HG03045 (cell line): Measurements from ENCODE around the gene S1PR4.
"Not testable (repeated sequence)": the region's sequence is repeated elsewhere in the genome, so short reads cannot be mapped to it uniquely, and the experiment has no call there.

Experiments
- ATAC-seq: cut with Tn5 transposase; IDR thresholded peaks from one replicate; pipeline ENCODE4 v1.9.1; 2021; ENCODE audit warnings: mild to moderate bottlenecking, moderate library complexity; ENCODE audit not compliant: unreplicated experiment

Gene S1PR4

GRCh38 chr19:3151563-3152418 lies 26.8 kb upstream of the S1PR4 start:
- no peak for ATAC-seq

GRCh38 chr19:3152419-3152780 lies 26.2 kb upstream of the S1PR4 start:
- ATAC-seq, result no peak

GRCh38 chr19:3153286-3154230 lies 25.0 kb upstream of the S1PR4 start:
- no peak for ATAC-seq

- not testable (repeated sequence) for ATAC-seq
Observed at GRCh38 chr19:3154447-3154846, 24.1 kb upstream of the S1PR4 start.

- ATAC-seq, result no peak
Observed at GRCh38 chr19:3154957-3155736, 23.4 kb upstream of the S1PR4 start.

GRCh38 chr19:3157096-3157845 lies 21.3 kb upstream of the S1PR4 start:
- no peak for ATAC-seq

- no peak for ATAC-seq
Observed at GRCh38 chr19:3159565-3159964, 19.0 kb upstream of the S1PR4 start.

- ATAC-seq, result no peak
Observed at GRCh38 chr19:3160219-3160618, 18.4 kb upstream of the S1PR4 start.

- no peak for ATAC-seq
Observed at GRCh38 chr19:3161453-3161852, 17.1 kb upstream of the S1PR4 start.

GRCh38 chr19:3162418-3163229 lies 15.9 kb upstream of the S1PR4 start:
- no peak for ATAC-seq

GRCh38 chr19:3163230-3163886 lies 15.2 kb upstream of the S1PR4 start:
- peak; percentile 52 for ATAC-seq

GRCh38 chr19:3163943-3164342 lies 14.6 kb upstream of the S1PR4 start:
- ATAC-seq, result no peak

GRCh38 chr19:3167533-3168272 lies 10.9 kb upstream of the S1PR4 start:
- ATAC-seq, result no peak

GRCh38 chr19:3171894-3172672 lies 6.5 kb upstream of the S1PR4 start:
- ATAC-seq, result no peak

GRCh38 chr19:3172673-3173000 lies 5.9 kb upstream of the S1PR4 start:
- not testable (repeated sequence) for ATAC-seq

- no peak for ATAC-seq
Observed at GRCh38 chr19:3175781-3176714, 2.5 kb upstream of the S1PR4 start.
